AG04449 (cell line): ENCODE data around the gene RAI1.

Source experiments
- CTCF ChIA-PET: fragments of 350-600 bp; formaldehyde crosslinking; extraction: SDS; loops from one replicate; lab custom pipeline; 2021; ENCODE audit warnings: antibody characterized with exemption; lab: Yijun Ruan, JAX
- POLR2A ChIA-PET: fragments of 400-600, 350-600 bp; formaldehyde crosslinking; extraction: SDS; loops from one replicate; lab custom pipeline; 2020; ENCODE audit warnings: antibody characterized with exemption, inconsistent platforms; lab: Yijun Ruan, JAX
- DNase-seq: peaks from one replicate; pipeline ENCODE4 v3.0.0-alpha.2; 2010; ENCODE audit warnings: low read depth, low spot score
- H3K4me3 ChIP-seq: 2 replicates; pipeline ENCODE4 v1.5.1; 2011; ENCODE audit warnings: low read depth, mild to moderate bottlenecking, control low read depth, low read length
- TF ChIP-seq, protein P1 (sequence below): IDR thresholded peaks from one replicate; pipeline ENCODE4 v1.5.1; 2011; ENCODE audit warnings: mild to moderate bottlenecking, moderate library complexity, low read length, control low read depth, inconsistent platforms; ENCODE audit not compliant: insufficient read depth; ENCODE audit errors: missing control alignments

RAI1 gene

GRCh38 chr17:17817552-17817947 is 136.3 kb downstream of the RAI1 start:
- TF ChIP-seq, protein P1, sequence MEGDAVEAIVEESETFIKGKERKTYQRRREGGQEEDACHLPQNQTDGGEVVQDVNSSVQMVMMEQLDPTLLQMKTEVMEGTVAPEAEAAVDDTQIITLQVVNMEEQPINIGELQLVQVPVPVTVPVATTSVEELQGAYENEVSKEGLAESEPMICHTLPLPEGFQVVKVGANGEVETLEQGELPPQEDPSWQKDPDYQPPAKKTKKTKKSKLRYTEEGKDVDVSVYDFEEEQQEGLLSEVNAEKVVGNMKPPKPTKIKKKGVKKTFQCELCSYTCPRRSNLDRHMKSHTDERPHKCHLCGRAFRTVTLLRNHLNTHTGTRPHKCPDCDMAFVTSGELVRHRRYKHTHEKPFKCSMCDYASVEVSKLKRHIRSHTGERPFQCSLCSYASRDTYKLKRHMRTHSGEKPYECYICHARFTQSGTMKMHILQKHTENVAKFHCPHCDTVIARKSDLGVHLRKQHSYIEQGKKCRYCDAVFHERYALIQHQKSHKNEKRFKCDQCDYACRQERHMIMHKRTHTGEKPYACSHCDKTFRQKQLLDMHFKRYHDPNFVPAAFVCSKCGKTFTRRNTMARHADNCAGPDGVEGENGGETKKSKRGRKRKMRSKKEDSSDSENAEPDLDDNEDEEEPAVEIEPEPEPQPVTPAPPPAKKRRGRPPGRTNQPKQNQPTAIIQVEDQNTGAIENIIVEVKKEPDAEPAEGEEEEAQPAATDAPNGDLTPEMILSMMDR = no peak
- CTCF ChIA-PET = interaction anchor here (1.1 kb wide), 1 partner anchor 71 kb away, joined by 3 read pairs; no protein-coding TSS in a partner anchor
- DNase-seq = no peak
- POLR2A ChIA-PET = interaction anchor here (0.7 kb wide), 1 partner anchor 135 kb away, joined by 3 read pairs; no protein-coding TSS in a partner anchor
- H3K4me3 ChIP-seq = no peak overlapping the region

- ChIA-PET CTCF (interaction anchor here (1.1 kb wide), 1 partner anchor 70 kb away, joined by 3 read pairs; no protein-coding TSS in a partner anchor), POLR2A (no interaction called here)
- DNase-seq = no peak
- TF ChIP-seq, protein P1 = no peak
- no peak overlapping the region for H3K4me3 ChIP-seq
These were observed 136.8 kb downstream of the RAI1 start for GRCh38 chr17:17818088-17818526.

DNA sequence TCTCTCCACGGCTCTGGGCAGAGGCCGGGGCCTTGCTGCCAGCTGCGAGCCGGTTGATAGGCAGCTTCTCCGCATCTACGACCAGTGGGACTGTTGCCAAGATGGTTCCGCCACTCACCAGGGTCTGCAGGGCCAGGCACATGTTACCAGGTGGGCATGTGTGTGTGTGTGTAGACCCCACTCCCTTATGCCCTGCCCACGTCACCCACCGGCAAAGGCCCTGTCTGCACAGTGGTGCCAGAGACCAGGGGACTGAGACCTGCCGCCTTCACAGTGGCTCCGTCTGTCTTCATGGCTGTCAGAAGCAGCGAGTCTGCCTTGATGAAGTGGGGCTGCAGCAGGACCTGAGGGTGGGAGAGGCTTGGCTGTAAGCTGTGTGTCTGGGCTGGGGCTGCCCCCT is 137.9 kb downstream of the RAI1 start:
- no peak overlapping the region for H3K4me3 ChIP-seq
- ChIA-PET CTCF (interaction anchor here (1.7 to 1.8 kb wide), 2 partner anchors 100 to 138 kb away, joined by 5 read pairs; partner anchors contain the start of gene RAI1), POLR2A (no interaction called here)
- TF ChIP-seq, protein P1 = no peak
- no peak for DNase-seq

DNA sequence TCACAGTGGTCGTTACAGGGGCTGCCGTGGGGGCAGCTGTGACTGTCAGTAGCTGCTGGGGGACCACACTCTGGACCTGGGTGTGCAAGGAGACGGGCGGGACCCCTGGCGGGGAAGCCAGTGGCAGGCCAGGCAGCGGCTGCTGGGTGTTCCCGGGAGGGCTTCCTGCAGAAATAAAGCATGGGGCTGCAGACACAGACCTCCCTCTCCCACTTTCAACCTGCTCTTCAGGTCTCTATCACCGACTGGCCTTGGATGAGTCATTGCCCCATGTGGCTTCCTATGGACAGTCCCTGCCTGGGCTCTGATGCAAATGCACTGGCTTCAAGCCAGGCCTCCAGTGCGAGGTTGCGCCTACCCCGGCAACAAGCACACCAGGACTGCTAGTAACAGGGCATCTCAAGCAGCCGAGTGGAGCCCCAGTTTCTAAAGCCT is 138.3 kb downstream of the RAI1 start:
- ChIA-PET CTCF (interaction anchor here (1.0 to 3.6 kb wide), 4 partner anchors 7 to 139 kb away, joined by 4 to 37 read pairs (median 5); partner anchors contain the start of gene RAI1), POLR2A (no interaction called here)
- TF ChIP-seq, protein P1 = no peak
- H3K4me3 ChIP-seq = no peak overlapping the region
- DNase-seq = peak; percentile 42

- CTCF ChIA-PET = interaction anchor here (0.9 to 3.6 kb wide), 6 partner anchors 8 to 139 kb away, joined by 3 to 37 read pairs (median 4); partner anchors contain the start of gene RAI1
- TF ChIP-seq, protein P1 = no peak
- H3K4me3 ChIP-seq = no peak overlapping the region
- POLR2A ChIA-PET = interaction anchor here (1.6 kb wide), 1 partner anchor 16 kb away, joined by 4 read pairs; the partner anchor contains the start of gene SREBF1
- no peak for DNase-seq
These were observed 138.8 kb downstream of the RAI1 start for GRCh38 chr17:17820046-17820445.

DNA sequence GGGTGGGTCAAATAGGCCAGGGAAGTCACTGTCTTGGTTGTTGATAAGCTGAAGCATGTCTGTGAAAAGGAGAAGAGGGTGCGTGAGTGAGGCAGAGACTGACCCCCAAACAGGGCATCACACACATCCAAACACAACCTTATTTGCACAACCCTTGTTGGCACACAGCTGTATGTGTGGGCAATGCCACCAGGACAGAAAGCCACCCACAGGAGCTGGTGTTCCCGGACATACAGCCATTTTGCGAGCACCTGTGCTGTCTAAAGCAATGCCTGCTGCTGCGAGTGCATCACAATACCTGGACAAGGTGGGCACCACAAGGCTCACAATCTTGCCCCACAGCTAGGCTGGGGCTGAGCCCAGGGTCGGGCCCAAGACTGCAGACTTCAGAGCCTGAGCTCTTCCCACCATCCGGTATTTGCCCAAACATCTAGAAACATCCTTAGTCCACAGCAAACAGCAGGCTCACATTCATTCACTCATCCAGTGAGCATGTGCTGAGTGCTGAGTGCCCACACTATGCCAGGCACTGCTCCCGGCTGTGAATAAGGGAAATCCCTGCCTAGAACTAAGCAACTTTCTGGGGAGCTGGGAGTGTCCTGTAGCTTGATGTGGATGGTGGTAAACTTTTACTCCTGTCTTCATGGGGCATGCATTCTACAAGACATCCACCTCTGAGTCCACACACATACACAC is 139.4 kb downstream of the RAI1 start:
- no peak overlapping the region for H3K4me3 ChIP-seq
- ChIA-PET POLR2A (interaction anchor here (1.6 kb wide), 1 partner anchor 15 kb away, joined by 4 read pairs; the partner anchor contains the start of gene SREBF1), CTCF (interaction anchor here (0.5 to 3.6 kb wide), 9 partner anchors 8 to 193 kb away, joined by 3 to 37 read pairs (median 3); partner anchors contain the start of gene RAI1)
- TF ChIP-seq, protein P1 = no peak
- DNase-seq = no peak
